ENCODE results near the gene CYP46A1.
"Not testable (repeated sequence)": the region's sequence is repeated elsewhere in the genome, so short reads cannot be mapped to it uniquely, and the experiment has no call there.

CYP46A1 gene

DNA sequence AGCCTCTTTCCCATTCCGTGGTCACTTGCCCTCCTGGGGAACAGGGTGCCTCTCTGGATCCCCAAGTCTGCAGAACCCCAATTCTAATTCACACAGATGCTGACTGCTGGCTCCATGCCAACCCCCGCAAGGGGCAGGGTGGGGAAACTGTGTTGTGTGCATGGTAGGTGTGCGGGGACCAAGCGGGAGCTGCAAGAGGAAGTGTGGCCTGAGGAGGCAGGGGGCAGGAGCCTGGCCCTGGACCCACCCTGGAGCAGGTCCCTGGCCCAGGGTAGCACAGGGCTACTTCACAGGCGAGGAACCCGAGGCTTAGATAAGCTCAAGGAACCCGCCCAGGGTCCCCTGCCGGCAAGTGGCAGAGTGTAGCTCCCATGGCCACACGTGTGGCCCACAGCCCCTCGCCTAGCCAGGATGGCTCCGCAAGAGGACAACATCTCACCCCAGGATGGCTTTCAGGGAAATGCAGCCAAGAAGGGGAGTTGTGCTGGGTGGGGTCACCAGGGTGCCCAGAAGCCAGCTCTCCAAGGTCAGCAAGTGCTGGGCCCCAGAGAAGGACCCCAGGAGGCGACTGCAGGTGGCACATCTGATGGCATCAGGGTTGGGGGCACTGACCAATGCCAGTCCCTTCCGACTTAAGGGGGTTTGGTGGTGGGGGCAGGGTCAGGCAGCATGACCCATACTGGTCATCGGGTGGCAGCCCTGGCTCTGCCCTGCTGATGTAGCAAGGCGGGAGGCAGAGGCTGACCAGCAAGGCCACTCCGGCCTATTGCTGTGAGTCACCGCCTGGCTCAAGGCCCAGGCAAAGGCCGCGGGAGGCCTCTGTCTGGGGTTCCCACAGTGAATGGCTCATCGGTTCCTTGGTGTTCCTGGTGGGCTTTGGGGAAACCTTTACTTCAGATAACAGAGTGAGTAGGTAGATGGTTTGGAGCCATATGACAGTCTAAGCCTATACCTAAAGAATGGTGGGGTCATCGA, 71.8 kb downstream of the CYP46A1 start:
- DNase-seq (ENCODE audit: insufficient read length, low spot score) (peak; percentile 89), FAIRE-seq (peak; percentile 61)

DNA sequence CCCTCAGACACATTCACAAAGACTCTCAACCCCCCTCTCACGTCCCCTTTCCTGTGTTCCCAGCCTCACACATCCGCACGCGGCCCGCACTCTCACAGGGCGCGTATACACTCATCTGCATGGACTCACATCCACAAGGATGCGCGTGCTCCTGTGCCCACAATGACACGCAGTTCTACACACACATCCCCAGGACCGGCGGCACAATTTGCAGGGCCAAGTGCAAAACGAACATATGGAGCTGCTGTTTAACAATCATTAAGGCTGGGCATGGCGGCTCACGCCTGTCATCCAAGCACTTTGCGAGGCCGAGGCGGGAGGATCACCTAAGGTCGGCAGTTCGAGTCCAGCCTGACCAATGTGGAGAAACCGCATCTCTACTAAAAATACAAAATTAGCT, 72.7 kb downstream of the CYP46A1 start:
- DNase-seq (ENCODE audit: insufficient read length, low spot score) (no peak), FAIRE-seq (no peak)
- no peak for TF ChIP-seq POLR2A (IDR thresholded peaks at IDR 0.05; ENCODE audit: low read depth, low read length)

More for the DNA sequence above, 71.8 kb downstream of the CYP46A1 start:
- no peak for TF ChIP-seq POLR2A (IDR thresholded peaks at IDR 0.05; ENCODE audit: low read depth, low read length)

DNA sequence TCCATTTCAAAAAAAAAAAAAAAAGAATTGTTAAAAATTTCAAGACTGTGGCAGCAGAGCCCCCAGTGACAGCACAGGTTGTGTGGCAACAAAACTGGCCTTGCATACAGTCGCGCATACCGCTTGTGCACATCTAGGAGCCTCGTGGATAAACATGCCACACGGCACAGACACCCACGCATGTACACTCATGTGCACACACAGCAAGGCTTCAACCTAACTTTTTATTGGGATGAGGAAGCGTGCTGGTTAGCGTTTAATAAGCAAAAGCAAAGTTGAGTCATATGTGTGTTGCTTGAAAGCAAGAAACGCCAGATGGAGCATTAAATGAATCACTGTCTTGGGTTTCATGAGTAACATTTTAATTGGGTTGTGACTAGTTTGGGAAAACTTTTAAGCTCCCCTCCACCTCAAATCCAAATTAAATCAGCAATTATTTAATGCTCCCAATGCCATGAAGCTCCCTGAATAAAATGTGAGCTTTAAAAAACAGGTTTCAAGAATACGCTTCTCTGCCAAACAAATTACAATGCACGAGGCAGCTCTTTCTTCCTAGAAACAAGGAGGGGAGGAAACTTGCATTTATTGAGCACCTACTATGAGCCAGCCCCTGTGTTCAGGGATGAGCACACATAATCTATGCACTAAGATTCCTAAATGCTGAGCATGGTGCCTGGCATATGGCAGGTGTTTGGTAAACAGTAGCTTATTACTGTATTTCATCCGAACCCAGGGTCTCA, 73.4 kb downstream of the CYP46A1 start:
- no peak for TF ChIP-seq POLR2A (IDR thresholded peaks at IDR 0.05; ENCODE audit: low read depth, low read length)
- FAIRE-seq (peak; percentile 78), DNase-seq (ENCODE audit: insufficient read length, low spot score) (no peak)

DNA sequence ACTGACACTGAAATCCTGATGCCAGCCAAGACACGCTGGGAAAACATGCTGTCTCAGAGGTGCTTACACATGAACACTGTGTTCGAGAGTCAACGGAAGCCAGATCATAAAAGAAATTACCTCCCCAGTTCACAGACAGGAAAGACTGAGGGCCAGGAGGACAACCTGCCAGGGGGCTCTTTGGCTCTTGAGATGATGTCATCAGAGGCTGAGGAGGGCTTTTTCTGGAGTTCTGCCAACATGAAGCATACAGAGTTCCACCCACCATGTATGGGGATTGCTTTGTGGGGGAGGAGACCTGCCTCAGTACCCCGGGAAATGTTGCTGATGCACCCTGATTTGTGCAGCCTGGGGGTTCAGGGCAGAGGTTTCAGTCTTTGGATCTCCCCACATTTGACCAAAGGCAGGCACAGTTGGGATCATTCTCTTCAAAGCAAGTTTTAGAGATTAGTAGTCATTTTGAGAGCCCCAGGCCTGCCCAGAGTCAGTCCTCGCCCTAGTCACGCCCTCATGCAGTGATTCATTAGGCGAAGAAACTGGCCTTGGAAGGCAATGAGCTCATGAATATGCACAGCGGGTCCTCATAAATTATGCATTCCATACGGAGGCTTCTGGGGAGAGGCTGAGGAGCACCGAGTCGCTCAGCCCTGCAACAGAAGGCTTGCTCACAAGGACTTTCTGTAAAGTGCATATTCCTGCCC, 74.2 kb downstream of the CYP46A1 start:
- TF ChIP-seq POLR2A (IDR thresholded peaks at IDR 0.05; ENCODE audit: low read depth, low read length) = no peak
- FAIRE-seq (peak; percentile 92), DNase-seq (ENCODE audit: insufficient read length, low spot score) (peak; percentile 70)

DNA sequence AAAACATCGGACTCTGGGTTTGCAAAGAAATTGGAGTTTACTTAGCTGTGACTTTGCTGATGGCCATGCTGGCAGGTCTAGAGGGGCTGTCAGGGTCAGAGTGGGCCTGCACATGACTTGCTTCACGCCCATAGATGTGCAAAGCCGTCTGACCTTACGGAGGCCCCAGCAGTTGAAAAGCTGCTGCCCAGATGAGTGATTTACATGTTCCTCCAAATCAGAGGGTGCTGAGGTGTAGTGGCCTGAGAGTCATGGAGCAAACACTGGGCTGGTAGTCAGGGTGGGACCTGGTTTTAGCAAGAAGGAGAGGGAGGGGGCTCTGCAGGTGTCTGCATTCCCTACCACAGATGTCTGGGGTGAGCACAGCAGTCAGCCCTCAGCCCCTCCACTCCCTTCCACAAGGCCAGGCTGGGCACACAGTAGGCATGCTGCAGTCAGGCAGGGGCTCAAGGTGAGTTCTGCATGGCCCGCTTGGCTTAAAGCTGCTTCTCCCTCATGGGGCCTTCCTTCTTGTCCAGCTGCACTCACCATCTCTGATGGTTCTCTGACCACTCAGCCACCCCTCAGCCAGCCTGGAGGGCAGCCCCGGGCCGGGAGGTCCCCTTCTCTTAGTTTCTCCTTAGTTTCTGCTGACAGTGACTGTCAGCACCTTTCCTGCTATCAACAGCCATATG, 74.9 kb downstream of the CYP46A1 start:
- TF ChIP-seq POLR2A (IDR thresholded peaks at IDR 0.05; ENCODE audit: low read depth, low read length) = no peak
- DNase-seq (ENCODE audit: insufficient read length, low spot score) = no peak
- no peak for FAIRE-seq

DNA sequence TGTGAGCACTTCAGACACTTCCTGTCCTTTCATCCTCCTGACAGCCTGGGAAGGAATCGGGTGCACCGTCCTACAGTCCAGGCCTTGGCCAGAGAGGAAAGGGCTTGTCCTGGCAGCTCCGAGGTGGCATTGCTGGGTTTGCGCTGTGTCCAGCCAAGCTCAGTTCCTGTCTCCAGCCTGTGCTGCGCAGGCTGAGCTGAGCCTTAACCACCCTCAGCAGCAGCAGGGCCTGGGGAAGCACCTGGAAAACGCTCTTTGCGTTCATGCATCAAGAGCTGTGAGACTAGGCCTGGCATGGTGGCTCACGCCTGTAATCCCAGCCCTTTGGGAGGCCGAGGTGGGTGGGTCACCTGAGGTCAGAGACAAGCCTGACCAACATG, 75.4 kb downstream of the CYP46A1 start:
- no peak for FAIRE-seq
- TF ChIP-seq POLR2A (IDR thresholded peaks at IDR 0.05; ENCODE audit: low read depth, low read length) = no peak
- DNase-seq (ENCODE audit: insufficient read length, low spot score) = no peak

DNA sequence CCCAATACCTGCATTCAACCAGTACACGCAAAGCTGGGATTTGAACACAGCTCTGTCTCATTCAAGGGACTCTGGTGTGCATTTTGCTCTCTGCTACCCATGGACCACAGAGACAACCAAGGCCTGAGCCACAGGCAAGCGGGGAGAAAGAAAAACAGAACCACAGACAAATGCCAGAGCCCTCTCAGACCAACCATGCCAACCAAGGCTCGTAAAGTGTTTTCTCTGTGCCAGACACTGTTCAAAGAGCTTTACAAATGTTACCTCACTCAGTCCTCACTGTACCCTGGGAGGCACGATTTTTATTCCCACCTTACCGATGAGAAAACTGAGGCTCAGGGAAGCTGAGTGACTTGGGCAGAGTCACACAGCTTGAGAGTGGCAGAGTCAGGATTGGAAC, 76.7 kb downstream of the CYP46A1 start:
- no peak for FAIRE-seq
- no peak for DNase-seq (ENCODE audit: insufficient read length, low spot score)
- TF ChIP-seq POLR2A (IDR thresholded peaks at IDR 0.05; ENCODE audit: low read depth, low read length) = no peak

DNA sequence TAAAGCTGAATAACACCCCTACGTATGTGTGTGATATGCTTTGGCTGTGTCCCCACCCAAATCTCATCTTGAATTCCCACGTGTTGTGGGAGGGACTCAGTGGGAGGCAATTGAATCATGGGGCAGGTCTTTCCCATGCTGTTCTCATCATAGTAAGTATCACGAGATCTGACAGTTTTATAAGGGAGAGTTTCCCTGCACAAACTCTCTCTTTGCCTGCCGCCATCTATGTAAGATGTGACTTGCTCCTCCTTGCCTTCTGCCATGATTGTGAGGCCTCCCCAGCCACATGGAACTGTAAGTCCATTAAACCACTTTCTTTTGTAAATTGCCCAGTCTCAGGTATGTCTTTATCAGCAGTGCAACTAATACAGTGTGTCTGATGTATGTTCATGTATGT, 78.8 kb downstream of the CYP46A1 start:
- not testable (repeated sequence) for FAIRE-seq; DNase-seq (ENCODE audit: insufficient read length, low spot score)

DNA sequence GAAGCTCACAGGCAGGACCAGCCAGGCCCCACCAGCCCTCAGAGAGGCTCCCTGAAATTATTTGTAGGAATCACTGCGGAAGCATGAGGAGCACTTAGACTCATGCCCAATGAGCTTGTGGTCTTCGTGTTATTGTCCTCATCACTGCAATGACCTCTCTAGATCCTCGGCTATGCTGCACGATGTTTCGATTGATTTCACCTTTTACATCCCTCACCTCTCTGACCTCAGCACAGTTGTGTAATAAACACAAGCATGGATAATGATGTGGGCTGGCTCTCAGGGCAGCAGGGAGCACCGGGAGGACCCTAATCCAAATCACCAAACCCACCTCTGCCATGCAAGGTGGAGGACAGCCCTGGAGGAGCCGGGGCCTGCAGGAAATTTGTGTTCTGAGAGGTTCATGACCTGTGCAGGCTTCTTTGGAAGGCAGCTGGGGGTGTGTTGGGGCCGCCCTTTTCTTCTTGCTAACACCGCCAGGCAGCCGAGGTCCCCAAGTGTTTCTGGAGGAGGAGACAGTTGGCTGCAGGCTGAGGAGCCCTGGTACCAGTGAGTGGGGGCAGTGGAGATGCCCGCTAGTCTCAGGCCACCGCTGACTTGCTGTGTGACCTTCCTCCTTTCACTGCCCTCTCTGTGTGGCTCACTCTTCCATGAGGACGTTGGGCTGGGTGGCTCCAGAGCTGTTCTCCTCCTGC, 79.6 kb downstream of the CYP46A1 start:
- no peak for FAIRE-seq
- no peak for TF ChIP-seq POLR2A (IDR thresholded peaks at IDR 0.05; ENCODE audit: low read depth, low read length)

DNA sequence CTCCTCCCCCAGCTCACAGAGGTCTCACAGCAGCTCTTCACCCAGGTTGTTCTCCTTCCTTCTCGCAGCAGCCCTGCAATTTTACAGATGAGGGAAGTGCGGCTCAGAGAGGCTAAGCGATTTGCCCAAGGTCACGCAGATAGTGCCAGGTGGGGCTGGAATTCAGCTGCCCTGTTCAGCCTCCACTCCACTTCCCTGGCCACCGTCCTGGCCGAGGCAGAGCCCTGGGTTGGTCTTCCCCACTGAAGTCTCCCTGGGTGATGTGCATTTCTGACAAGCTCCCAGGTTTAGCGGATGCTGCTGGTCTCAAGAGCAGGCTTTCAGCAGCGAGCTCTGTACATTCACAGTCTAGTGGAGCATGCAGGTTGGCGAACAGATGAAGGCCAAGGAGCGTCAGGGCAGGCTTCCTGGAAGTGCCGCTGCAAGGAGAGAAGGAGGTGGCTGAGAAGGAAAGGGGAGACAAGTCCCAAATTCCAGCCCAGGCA, 80.2 kb downstream of the CYP46A1 start:
- TF ChIP-seq POLR2A (IDR thresholded peaks at IDR 0.05; ENCODE audit: low read depth, low read length) = no peak
- DNase-seq (ENCODE audit: insufficient read length, low spot score) = no peak
- no peak for FAIRE-seq

More for the DNA sequence above, 79.6 kb downstream of the CYP46A1 start:
- DNase-seq (ENCODE audit: insufficient read length, low spot score) = no peak

DNA sequence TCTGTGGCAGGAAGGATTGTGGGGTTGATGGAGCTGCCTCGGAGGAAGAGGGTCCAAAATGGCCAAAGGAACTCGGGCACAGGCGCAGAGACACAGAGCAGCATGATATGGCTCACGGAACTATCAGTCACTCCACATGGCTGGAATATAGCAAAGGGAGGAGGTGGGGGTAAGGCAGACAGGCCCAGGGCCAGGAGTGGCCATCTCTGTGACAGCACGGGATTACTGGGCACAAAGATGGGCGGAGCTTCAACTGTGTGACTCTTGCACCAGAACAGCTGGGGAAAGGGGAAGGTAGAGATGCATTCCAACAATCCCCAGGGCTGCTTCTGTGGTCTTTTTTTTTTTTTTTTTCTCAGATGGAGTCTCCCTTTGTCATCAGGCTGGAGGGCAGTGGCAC, 84.3 kb downstream of the CYP46A1 start:
- FAIRE-seq (no peak), DNase-seq (ENCODE audit: insufficient read length, low spot score) (no peak)
- no peak for TF ChIP-seq POLR2A (IDR thresholded peaks at IDR 0.05; ENCODE audit: low read depth, low read length)

DNA sequence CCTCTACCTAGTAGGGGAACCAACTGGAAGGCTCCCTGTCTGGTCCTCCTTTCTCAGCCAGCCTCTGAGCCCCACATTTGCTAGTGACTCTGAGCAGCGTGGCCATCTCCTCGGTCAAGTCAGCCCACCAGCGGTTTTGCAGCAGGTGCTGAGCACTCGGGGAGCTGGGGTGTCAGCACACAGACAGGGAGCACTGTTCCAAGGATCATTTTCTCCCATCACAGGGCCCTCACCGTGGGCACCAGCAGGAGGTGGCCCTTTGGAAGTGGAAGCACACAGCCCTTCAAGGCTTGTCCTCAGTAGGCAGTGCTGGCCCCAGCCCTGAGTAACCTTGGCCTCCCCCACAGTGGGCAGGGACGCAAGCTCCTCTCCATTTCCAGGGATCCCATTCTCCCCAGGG, 85.0 kb downstream of the CYP46A1 start:
- TF ChIP-seq POLR2A (IDR thresholded peaks at IDR 0.05; ENCODE audit: low read depth, low read length) = no peak
- FAIRE-seq = no peak

DNA sequence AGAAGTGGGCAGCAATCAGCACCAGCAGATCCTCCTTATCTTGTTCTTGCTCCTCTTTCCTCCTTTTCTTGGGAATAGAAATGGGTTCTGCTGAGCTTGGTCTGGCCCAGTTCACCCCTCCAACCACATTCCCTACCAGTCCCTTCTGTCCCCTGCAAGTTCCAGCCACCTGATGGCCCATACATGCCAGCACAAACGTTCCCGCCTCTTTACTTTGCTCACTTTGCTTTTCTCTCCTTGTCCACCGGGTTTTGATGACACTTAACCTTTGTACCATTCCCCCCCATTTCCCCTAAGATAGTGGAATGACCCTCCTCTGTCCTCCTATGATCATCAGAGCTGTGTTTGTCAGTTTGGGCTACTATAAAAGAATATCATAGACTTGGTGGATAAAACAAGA, 85.7 kb downstream of the CYP46A1 start:
- FAIRE-seq (no peak), DNase-seq (ENCODE audit: insufficient read length, low spot score) (no peak)

More for the DNA sequence above, 85.0 kb downstream of the CYP46A1 start:
- no peak for DNase-seq (ENCODE audit: insufficient read length, low spot score)

More for the DNA sequence above, 85.7 kb downstream of the CYP46A1 start:
- no peak for TF ChIP-seq POLR2A (IDR thresholded peaks at IDR 0.05; ENCODE audit: low read depth, low read length)
